Measurements from ENCODE around the gene SGPP2.
"Not testable (repeated sequence)": the region's sequence is repeated elsewhere in the genome, so short reads cannot be mapped to it uniquely, and the experiment has no call there.

The SGPP2 gene

GRCh38 chr2:222576171-222577081 is 152.1 kb downstream of the SGPP2 start:
- DNase-seq (ENCODE audit: low read depth in 2 of 2): no peak

- DNase-seq (ENCODE audit: low read depth in 2 of 2): no peak
These were observed 153.0 kb downstream of the SGPP2 start for GRCh38 chr2:222577341-222577740.

GRCh38 chr2:222582928-222583327 is 158.6 kb downstream of the SGPP2 start:
- DNase-seq (ENCODE audit: low read depth in 2 of 2): no peak

GRCh38 chr2:222584589-222584988 is 160.2 kb downstream of the SGPP2 start:
- not testable (repeated sequence) for DNase-seq (ENCODE audit: low read depth in 2 of 2)

GRCh38 chr2:222591661-222592060 is 167.3 kb downstream of the SGPP2 start:
- DNase-seq (ENCODE audit: low read depth in 2 of 2): no peak

GRCh38 chr2:222592176-222592575 is 167.8 kb downstream of the SGPP2 start:
- no peak for DNase-seq (ENCODE audit: low read depth in 2 of 2)

- DNase-seq (ENCODE audit: low read depth in 2 of 2): no peak
These were observed 170.3 kb downstream of the SGPP2 start for GRCh38 chr2:222594679-222595078.

- DNase-seq (ENCODE audit: low read depth in 2 of 2): no peak
These were observed 171.2 kb downstream of the SGPP2 start for GRCh38 chr2:222595581-222595980.

GRCh38 chr2:222598611-222599010 is 174.3 kb downstream of the SGPP2 start:
- DNase-seq (ENCODE audit: low read depth in 2 of 2): no peak

GRCh38 chr2:222603501-222603900 is 179.2 kb downstream of the SGPP2 start:
- DNase-seq (ENCODE audit: low read depth in 2 of 2): no peak

GRCh38 chr2:222604749-222605515 is 180.6 kb downstream of the SGPP2 start:
- DNase-seq (ENCODE audit: low read depth in 2 of 2): no peak

- DNase-seq (ENCODE audit: low read depth in 2 of 2): no peak
These were observed 182.0 kb downstream of the SGPP2 start for GRCh38 chr2:222606306-222606705.

GRCh38 chr2:222608081-222608480 is 183.7 kb downstream of the SGPP2 start:
- DNase-seq (ENCODE audit: low read depth in 2 of 2): no peak

GRCh38 chr2:222609381-222609780 is 185.0 kb downstream of the SGPP2 start:
- DNase-seq (ENCODE audit: low read depth in 2 of 2): no peak

Measured in activated CD4-positive, alpha-beta T cell treated with anti-CD3 and anti-CD28 coated beads for 24 hours (primary cell).